Muscle layer of colon (tissue), 2 donors: Measurements from ENCODE around the gene KLHL35.

Experiments
- H3K27ac ChIP-seq: one replicate; pipeline ENCODE4 v1.7.0; 2013; ENCODE audit warnings: low read depth, mild to moderate bottlenecking, low read length, moderate library complexity
- H3K27me3 ChIP-seq, 2 donors: one replicate each; pipeline ENCODE4 v1.7.0; 2013; ENCODE audit warnings: low read length in 2 of 2, mild to moderate bottlenecking in 2 of 2; ENCODE audit not compliant: insufficient read depth in 2 of 2, control insufficient read depth in 1 of 2
- H3K36me3 ChIP-seq: one replicate; pipeline ENCODE4 v1.7.0; 2013; ENCODE audit warnings: mild to moderate bottlenecking, low read length; ENCODE audit not compliant: insufficient read depth
- H3K4me1 ChIP-seq: one replicate; pipeline ENCODE4 v1.7.0; 2013; ENCODE audit warnings: mild to moderate bottlenecking, low read length; ENCODE audit not compliant: insufficient read depth
- H3K4me3 ChIP-seq, 2 donors: one replicate each; pipeline ENCODE4 v1.7.0; 2013; ENCODE audit warnings: low read length in 2 of 2, low read depth in 1 of 2, mild to moderate bottlenecking in 1 of 2, moderate library complexity in 1 of 2
- H3K9ac ChIP-seq: one replicate; pipeline ENCODE4 v1.7.0; 2013; ENCODE audit warnings: low read length
- H3K9me3 ChIP-seq: one replicate; pipeline ENCODE4 v1.7.0; 2013; ENCODE audit warnings: mild to moderate bottlenecking, low read length
- donor health status: abdominal sarcoma.
- donor health status: Adenocarcinoma of cecum.

KLHL35 gene

GRCh38 chr11:75474878-75475766 lies 42.1 kb upstream of the KLHL35 start:
- H3K4me3 ChIP-seq, result peak overlapping the region in 1 of 2 donors; percentile 14
- H3K27ac ChIP-seq, result peak overlapping the region; percentile 7
- no peaks in the 10 kb centered on the region for H3K9me3 ChIP-seq
- H3K9ac ChIP-seq, result no peak overlapping the region
- H3K36me3 ChIP-seq, result no peaks in the 10 kb centered on the region
- peaks cover 10% of the 10 kb centered on the region for H3K4me1 ChIP-seq
- no peaks in the 10 kb centered on the region for H3K27me3 ChIP-seq

- Histone ChIP-seq H3K9me3 (no peaks in the 10 kb centered on the region), H3K36me3 (no peaks in the 10 kb centered on the region), H3K4me3 (no peak overlapping the region), H3K27ac (no peak overlapping the region), H3K4me1 (peaks cover 10% of the 10 kb centered on the region), H3K9ac (no peak overlapping the region), H3K27me3 (no peaks in the 10 kb centered on the region)
Measured at GRCh38 chr11:75474240-75474639, 41.2 kb upstream of the KLHL35 start.

GRCh38 chr11:75473684-75474083 lies 40.7 kb upstream of the KLHL35 start:
- H3K4me1 ChIP-seq, result peaks cover 16% of the 10 kb centered on the region
- H3K27ac ChIP-seq, result no peak overlapping the region
- H3K36me3 ChIP-seq, result no peaks in the 10 kb centered on the region
- H3K9me3 ChIP-seq, result no peaks in the 10 kb centered on the region
- H3K9ac ChIP-seq, result no peak overlapping the region
- H3K27me3 ChIP-seq, result no peaks in the 10 kb centered on the region
- H3K4me3 ChIP-seq, result no peak overlapping the region

- no peaks in the 10 kb centered on the region for H3K9me3 ChIP-seq
- H3K4me1 ChIP-seq, result peaks cover 21% of the 10 kb centered on the region
- H3K9ac ChIP-seq, result no peak overlapping the region
- H3K27ac ChIP-seq, result no peak overlapping the region
- no peak overlapping the region for H3K4me3 ChIP-seq
- no peaks in the 10 kb centered on the region for H3K27me3 ChIP-seq
- no peaks in the 10 kb centered on the region for H3K36me3 ChIP-seq
Measured at GRCh38 chr11:75472081-75472732, 39.2 kb upstream of the KLHL35 start.

GRCh38 chr11:75471176-75471973 lies 38.4 kb upstream of the KLHL35 start:
- Histone ChIP-seq H3K27me3 (no peaks in the 10 kb centered on the region), H3K27ac (no peak overlapping the region), H3K4me3 (no peak overlapping the region), H3K36me3 (no peaks in the 10 kb centered on the region), H3K9me3 (no peaks in the 10 kb centered on the region), H3K9ac (no peak overlapping the region), H3K4me1 (peaks cover 21% of the 10 kb centered on the region)

- Histone ChIP-seq H3K9me3 (no peaks in the 10 kb centered on the region), H3K4me1 (peaks cover 21% of the 10 kb centered on the region), H3K9ac (no peak overlapping the region), H3K4me3 (no peak overlapping the region), H3K27me3 (no peaks in the 10 kb centered on the region), H3K27ac (no peak overlapping the region), H3K36me3 (no peaks in the 10 kb centered on the region)
Measured at GRCh38 chr11:75470476-75471080, 37.6 kb upstream of the KLHL35 start.

GRCh38 chr11:75469785-75470405 lies 36.9 kb upstream of the KLHL35 start:
- Histone ChIP-seq H3K9me3 (no peaks in the 10 kb centered on the region), H3K27ac (no peak overlapping the region), H3K9ac (no peak overlapping the region), H3K4me3 (no peak overlapping the region), H3K4me1 (peaks cover 15% of the 10 kb centered on the region), H3K27me3 (no peaks in the 10 kb centered on the region), H3K36me3 (no peaks in the 10 kb centered on the region)

GRCh38 chr11:75468534-75469340 lies 35.7 kb upstream of the KLHL35 start:
- no peaks in the 10 kb centered on the region for H3K27me3 ChIP-seq
- no peak overlapping the region for H3K4me3 ChIP-seq
- H3K9ac ChIP-seq, result no peak overlapping the region
- H3K4me1 ChIP-seq, result peaks cover 11% of the 10 kb centered on the region
- H3K27ac ChIP-seq, result no peak overlapping the region
- H3K36me3 ChIP-seq, result no peaks in the 10 kb centered on the region
- no peaks in the 10 kb centered on the region for H3K9me3 ChIP-seq

- Histone ChIP-seq H3K9ac (no peak overlapping the region), H3K4me1 (peaks cover 11% of the 10 kb centered on the region), H3K9me3 (no peaks in the 10 kb centered on the region), H3K4me3 (no peak overlapping the region), H3K27me3 (no peaks in the 10 kb centered on the region), H3K36me3 (no peaks in the 10 kb centered on the region), H3K27ac (no peak overlapping the region)
Measured at GRCh38 chr11:75467881-75468280, 34.9 kb upstream of the KLHL35 start.

- H3K4me3 ChIP-seq, result no peak overlapping the region
- no peak overlapping the region for H3K27ac ChIP-seq
- H3K27me3 ChIP-seq, result no peaks in the 10 kb centered on the region
- H3K4me1 ChIP-seq, result peaks cover 11% of the 10 kb centered on the region
- H3K36me3 ChIP-seq, result no peaks in the 10 kb centered on the region
- H3K9ac ChIP-seq, result no peak overlapping the region
- H3K9me3 ChIP-seq, result no peaks in the 10 kb centered on the region
Measured at GRCh38 chr11:75467311-75467710, 34.3 kb upstream of the KLHL35 start.
